Keratinocyte (primary cell): Measurements from ENCODE around the gene NDUFAF4.

Experiments used
- EZH2 ChIP-seq: IDR thresholded peaks from one replicate; pipeline ENCODE4 v1.6.1; 2012; ENCODE audit warnings: inconsistent platforms, mild to moderate bottlenecking, low read length, moderate library complexity
- TF ChIP-seq, protein P1 (sequence below), 3 experiments: IDR thresholded peaks in 1 of 3; conservative IDR thresholded peaks in 1 of 3; optimal IDR thresholded peaks in 1 of 3; 2 replicates in 2 of 3; 3 replicates in 1 of 3; pipeline versions ENCODE3 to v1.5.1; 2011; ENCODE audit warnings: low read length in 3 of 3, mild to moderate bottlenecking in 3 of 3, moderate library complexity in 2 of 3, control low read depth in 1 of 3, inconsistent platforms in 1 of 3; ENCODE audit not compliant: insufficient read depth in 2 of 3; ENCODE audit errors: extremely low read depth in 1 of 3

DNA sequence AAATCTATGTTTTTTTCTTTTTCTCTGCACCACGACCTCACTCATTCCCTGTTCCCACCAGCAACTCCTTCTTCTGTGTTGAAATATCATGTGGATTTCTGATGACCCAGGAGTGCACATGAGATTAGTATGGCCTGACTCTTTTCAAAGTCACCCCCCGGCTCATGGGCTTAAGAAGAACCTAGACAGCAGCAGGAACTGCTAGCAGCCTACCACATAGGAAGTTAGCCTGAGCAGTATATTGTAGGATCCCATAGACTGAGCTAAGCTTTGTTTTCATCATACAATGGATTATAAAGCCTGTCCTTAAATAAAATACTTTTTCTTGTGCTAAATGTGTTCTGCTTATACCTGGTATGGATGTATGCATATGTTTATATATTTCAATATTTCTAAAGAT is 33.5 kb upstream of the NDUFAF4 start:
- no peak for TF ChIP-seq EZH2
- TF ChIP-seq, protein P1, sequence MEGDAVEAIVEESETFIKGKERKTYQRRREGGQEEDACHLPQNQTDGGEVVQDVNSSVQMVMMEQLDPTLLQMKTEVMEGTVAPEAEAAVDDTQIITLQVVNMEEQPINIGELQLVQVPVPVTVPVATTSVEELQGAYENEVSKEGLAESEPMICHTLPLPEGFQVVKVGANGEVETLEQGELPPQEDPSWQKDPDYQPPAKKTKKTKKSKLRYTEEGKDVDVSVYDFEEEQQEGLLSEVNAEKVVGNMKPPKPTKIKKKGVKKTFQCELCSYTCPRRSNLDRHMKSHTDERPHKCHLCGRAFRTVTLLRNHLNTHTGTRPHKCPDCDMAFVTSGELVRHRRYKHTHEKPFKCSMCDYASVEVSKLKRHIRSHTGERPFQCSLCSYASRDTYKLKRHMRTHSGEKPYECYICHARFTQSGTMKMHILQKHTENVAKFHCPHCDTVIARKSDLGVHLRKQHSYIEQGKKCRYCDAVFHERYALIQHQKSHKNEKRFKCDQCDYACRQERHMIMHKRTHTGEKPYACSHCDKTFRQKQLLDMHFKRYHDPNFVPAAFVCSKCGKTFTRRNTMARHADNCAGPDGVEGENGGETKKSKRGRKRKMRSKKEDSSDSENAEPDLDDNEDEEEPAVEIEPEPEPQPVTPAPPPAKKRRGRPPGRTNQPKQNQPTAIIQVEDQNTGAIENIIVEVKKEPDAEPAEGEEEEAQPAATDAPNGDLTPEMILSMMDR (optimal IDR thresholded peaks at IDR 0.05 in 1 of 3, IDR thresholded peaks at IDR 0.05 in 1 of 3, conservative IDR thresholded peaks at IDR 0.05 in 1 of 3; ENCODE audit: extremely low read depth in 1 of 3, insufficient read depth in 2 of 3, low read length in 3 of 3) = no peak
